ENCODE results near the gene PCDHGC4.

DNA sequence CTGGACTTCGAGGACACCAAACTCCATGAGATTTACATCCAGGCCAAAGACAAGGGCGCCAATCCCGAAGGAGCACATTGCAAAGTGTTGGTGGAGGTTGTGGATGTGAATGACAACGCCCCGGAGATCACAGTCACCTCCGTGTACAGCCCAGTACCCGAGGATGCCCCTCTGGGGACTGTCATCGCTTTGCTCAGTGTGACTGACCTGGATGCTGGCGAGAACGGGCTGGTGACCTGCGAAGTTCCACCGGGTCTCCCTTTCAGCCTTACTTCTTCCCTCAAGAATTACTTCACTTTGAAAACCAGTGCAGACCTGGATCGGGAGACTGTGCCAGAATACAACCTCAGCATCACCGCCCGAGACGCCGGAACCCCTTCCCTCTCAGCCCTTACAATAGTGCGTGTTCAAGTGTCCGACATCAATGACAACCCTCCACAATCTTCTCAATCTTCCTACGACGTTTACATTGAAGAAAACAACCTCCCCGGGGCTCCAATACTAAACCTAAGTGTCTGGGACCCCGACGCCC is 7.7 kb upstream of the PCDHGC4 start:
- no peak for TF ChIP-seq POLR2A (IDR thresholded peaks at IDR 0.05; ENCODE audit: extremely low read depth, insufficient read length)
- TF ChIP-seq, protein P1, sequence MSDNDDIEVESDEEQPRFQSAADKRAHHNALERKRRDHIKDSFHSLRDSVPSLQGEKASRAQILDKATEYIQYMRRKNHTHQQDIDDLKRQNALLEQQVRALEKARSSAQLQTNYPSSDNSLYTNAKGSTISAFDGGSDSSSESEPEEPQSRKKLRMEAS (IDR thresholded peaks at IDR 0.05; ENCODE audit: low read depth, low read length) = no peak
- TF ChIP-seq, protein P2, sequence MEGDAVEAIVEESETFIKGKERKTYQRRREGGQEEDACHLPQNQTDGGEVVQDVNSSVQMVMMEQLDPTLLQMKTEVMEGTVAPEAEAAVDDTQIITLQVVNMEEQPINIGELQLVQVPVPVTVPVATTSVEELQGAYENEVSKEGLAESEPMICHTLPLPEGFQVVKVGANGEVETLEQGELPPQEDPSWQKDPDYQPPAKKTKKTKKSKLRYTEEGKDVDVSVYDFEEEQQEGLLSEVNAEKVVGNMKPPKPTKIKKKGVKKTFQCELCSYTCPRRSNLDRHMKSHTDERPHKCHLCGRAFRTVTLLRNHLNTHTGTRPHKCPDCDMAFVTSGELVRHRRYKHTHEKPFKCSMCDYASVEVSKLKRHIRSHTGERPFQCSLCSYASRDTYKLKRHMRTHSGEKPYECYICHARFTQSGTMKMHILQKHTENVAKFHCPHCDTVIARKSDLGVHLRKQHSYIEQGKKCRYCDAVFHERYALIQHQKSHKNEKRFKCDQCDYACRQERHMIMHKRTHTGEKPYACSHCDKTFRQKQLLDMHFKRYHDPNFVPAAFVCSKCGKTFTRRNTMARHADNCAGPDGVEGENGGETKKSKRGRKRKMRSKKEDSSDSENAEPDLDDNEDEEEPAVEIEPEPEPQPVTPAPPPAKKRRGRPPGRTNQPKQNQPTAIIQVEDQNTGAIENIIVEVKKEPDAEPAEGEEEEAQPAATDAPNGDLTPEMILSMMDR (IDR thresholded peaks at IDR 0.05; ENCODE audit: low read depth, low read length) = no peak

All from NB4 (cell line).